HFF-Myc (cell line): Measurements from ENCODE around the gene RAB15.

Experiments
- DNase-seq: peaks from one replicate; pipeline ENCODE4 v3.0.0-alpha.2; 2011; ENCODE audit warnings: low read depth; ENCODE audit errors: extremely low read depth
- H3K4me3 ChIP-seq: replicated peaks from 2 replicates; pipeline ENCODE4 v1.5.1; 2011; ENCODE audit warnings: low read depth, mild to moderate bottlenecking, control low read depth, low read length
- TF ChIP-seq, protein P1 (sequence below): IDR thresholded peaks from 2 replicates; pipeline ENCODE4 v1.5.1; 2012; ENCODE audit warnings: mild to moderate bottlenecking, low read depth, low read length, control low read depth; ENCODE audit errors: missing control alignments

Gene RAB15

DNA sequence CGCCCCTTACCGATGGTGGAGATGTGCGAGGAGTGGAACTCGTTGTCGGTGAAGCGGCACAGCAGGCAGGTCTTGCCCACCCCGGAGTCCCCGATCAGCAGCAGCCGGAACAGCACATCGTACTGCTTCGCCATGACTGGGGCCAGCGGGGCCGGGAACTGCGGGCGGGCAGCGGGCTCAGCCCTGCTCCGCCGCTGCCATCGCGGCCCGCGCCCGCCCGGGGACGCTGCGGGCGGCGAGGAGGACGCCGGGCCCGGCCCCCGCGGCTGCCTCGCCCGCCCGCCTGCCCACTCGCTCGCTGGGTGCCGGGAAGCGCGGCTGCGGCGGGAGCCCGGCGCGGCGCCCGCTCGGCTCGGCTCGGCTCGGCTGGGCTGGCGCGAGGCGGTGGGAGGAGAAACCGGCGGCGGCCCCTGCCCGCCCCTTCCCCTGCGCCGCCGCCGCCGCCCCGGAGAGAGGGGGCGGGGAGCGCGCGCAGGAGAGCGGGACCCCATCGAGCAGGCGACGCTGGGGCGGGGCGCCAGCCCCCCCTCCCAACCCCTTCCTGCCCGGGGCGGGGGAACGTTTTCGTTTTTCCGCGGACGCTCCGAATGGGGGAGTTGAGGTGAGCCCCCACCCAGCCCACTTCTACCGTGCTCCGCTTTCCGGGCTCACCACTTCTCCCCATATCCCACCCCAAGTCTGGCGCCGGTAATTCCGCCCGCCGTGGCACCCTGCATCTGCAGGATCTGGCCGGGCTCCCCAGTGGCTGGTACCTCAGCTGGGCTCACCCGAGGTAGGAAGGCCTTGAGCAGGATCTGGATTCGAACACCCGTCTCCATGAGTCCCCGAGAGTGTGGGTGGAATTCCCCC, at the start of gene RAB15:
TSS of gene RAB15 (minus strand) at position 394 of the 849 bp plus-strand sequence. CDS start at position 134, 260 bp downstream.
- TF ChIP-seq, protein P1, sequence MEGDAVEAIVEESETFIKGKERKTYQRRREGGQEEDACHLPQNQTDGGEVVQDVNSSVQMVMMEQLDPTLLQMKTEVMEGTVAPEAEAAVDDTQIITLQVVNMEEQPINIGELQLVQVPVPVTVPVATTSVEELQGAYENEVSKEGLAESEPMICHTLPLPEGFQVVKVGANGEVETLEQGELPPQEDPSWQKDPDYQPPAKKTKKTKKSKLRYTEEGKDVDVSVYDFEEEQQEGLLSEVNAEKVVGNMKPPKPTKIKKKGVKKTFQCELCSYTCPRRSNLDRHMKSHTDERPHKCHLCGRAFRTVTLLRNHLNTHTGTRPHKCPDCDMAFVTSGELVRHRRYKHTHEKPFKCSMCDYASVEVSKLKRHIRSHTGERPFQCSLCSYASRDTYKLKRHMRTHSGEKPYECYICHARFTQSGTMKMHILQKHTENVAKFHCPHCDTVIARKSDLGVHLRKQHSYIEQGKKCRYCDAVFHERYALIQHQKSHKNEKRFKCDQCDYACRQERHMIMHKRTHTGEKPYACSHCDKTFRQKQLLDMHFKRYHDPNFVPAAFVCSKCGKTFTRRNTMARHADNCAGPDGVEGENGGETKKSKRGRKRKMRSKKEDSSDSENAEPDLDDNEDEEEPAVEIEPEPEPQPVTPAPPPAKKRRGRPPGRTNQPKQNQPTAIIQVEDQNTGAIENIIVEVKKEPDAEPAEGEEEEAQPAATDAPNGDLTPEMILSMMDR: no peak
- H3K4me3 ChIP-seq: peak within 1 kb of the TSS; percentile 44
- DNase-seq: no peak

DNA sequence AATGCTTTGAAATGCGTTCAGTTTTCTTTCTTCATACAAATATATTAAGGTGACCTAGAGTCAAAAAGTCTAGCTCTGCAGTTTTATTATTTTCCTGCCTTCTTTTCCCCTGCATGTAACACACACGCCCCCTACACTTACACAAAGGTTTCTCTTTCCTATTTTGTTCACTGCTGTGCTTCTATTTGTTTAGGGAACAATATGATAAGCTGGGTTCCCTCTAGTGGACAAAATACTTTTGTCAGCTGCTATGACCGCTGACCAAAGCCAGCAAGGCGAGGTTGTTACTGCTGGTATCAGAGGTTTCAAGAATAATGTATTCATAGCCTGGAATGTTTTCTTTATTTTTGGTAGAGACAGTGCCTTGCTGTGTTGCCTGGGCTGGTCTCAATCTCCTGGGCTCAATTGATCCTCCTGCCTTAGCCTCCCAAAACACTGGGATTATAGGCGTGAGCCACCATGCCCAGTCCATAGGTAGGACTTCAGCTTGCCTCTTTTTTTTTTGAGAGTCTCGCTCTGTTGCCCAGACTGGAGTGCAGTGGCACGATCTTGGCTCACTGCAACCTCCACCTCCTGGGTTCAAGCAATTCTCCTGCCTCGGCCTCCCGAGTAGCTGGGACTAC, 47.9 kb upstream of the RAB15 start:
- TF ChIP-seq, protein P1: peak; percentile 66
- no peak overlapping the region for H3K4me3 ChIP-seq
- DNase-seq: peak; percentile 30

DNA sequence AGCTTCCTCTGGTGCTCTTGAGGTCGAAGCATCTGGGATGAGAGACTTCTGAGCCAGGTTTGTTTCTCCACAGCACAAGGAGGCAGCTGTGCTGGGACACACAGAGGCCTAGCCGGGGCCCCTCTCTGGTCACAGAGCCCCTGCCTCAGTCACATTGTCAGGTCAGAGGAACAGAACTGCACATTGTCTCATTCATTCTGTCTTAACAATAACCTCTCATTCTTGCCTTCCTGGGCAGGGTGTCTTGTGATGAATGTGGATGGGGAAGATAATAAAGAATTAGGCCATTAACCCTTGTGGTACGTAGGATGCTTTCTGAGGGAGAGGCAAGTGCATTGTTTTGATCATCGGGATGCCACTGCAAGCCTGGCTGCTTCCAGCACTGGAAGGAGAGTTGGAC, 44.3 kb upstream of the RAB15 start:
- DNase-seq: no peak
- TF ChIP-seq, protein P1: no peak
- H3K4me3 ChIP-seq: no peak overlapping the region

DNA sequence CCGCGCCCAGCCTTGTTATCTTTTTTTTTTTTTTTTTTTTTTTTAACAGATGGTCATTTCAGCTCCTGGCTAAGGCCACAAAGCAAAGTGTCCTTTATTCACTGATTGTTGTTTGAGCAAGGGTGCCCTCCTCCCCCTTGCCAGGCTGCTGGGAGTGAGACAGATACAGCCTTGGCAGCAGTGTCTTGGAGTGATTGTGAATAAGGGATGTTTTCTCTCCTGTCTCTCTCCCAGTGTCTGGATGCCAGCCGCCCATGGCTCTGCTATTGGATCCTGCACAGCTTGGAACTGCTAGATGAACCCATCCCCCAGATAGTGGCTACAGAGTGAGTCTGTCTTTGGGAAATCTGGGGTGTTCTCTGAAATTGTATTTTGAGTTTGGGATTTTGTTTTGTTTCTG, 43.3 kb upstream of the RAB15 start:
- TF ChIP-seq, protein P1: no peak
- no peak for DNase-seq

DNA sequence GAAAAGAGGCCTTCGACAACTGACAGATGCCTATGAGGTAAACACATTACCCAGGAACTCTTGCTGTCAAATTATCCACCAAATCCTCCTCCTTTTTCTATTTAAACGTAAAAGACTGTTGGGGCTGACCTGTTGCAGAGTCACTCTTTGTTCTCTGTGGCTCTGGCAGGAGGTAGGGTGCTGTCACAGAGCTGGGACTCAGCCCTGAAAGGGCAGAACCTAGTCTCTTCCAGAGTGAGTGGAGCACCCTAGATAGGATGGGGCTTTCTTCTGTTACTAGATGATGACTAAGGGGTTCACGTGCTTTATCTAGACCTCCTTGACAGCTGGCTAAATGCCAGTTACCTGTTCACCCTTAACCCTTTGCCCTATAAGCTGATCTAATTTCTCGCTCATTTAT, 40.2 kb upstream of the RAB15 start:
- no peak for DNase-seq
- TF ChIP-seq, protein P1: no peak
- no peak overlapping the region for H3K4me3 ChIP-seq

More for the DNA sequence above, 43.3 kb upstream of the RAB15 start:
- no peak overlapping the region for H3K4me3 ChIP-seq

DNA sequence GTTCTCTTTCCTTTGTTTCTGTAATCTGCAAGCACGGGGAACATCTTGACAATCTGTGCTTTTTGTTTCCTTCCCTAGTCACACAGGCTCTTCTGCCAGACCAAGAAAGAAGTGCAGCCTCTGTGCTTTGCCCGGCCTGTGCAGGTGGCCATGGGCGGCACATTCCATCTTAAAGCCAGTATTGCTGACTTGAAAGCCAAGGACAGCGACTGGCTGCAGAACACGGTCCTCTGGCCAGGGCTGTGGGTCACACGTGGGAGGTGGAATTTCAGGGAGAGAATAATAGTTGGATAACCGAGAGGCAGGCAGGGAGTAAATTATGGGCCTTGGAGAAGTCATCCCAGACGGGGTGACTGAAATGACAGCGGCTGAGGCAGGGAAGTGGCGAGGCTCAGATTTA, 39.4 kb upstream of the RAB15 start:
- no peak overlapping the region for H3K4me3 ChIP-seq
- TF ChIP-seq, protein P1: no peak
- DNase-seq: no peak
